Fibroblast of villous mesenchyme (primary cell): Measurements from ENCODE around the gene RPL36. TPM values are rescaled to one million over a fixed set of nuclear protein-coding genes. Genes with fewer than 3 reads are reported as not detected.

Experiments used
- DNase-seq: peaks from one replicate; pipeline ENCODE4 v3.0.0-alpha.2; 2010; ENCODE audit warnings: low read depth
- H3K4me3 ChIP-seq: 2 replicates; pipeline ENCODE4 v1.5.1; 2011; ENCODE audit warnings: low read depth, mild to moderate bottlenecking, low read length
- CTCF ChIP-seq: IDR thresholded peaks from 2 replicates; pipeline ENCODE4 v1.5.1; 2012; ENCODE audit warnings: low read depth, mild to moderate bottlenecking, low read length; ENCODE audit not compliant: insufficient read depth
- total RNA-seq: library from RNA; depleted of rRNA; stranded (reverse); fragments of >200 nt; gene quantifications from 2 replicates; pipeline ENCODE4 v1.2.3, GENCODE V29; 2012

RPL36 gene
- total RNA-seq, 1 donor, result 261 TPM

- DNase-seq, result no peak
- H3K4me3 ChIP-seq, result no peak overlapping the region
- TF ChIP-seq CTCF, result no peak
Observed at GRCh38 chr19:5707576-5708575, 17.8 kb downstream of the RPL36 start.

GRCh38 chr19:5711025-5711424, 20.9 kb downstream of the RPL36 start:
- no peak overlapping the region for H3K4me3 ChIP-seq
- no peak for TF ChIP-seq CTCF

GRCh38 chr19:5711713-5712161, 21.6 kb downstream of the RPL36 start:
- no peak for TF ChIP-seq CTCF
- no peak overlapping the region for H3K4me3 ChIP-seq
- DNase-seq, result no peak

More at GRCh38 chr19:5711025-5711424, 20.9 kb downstream of the RPL36 start:
- DNase-seq, result no peak

GRCh38 chr19:5713228-5713627, 23.1 kb downstream of the RPL36 start:
- TF ChIP-seq CTCF, result no peak
- H3K4me3 ChIP-seq, result no peak overlapping the region
- no peak for DNase-seq

- no peak for DNase-seq
- no peak for TF ChIP-seq CTCF
- no peak overlapping the region for H3K4me3 ChIP-seq
Observed at GRCh38 chr19:5714816-5715215, 24.7 kb downstream of the RPL36 start.

GRCh38 chr19:5717215-5717935, 27.3 kb downstream of the RPL36 start:
- DNase-seq, result no peak
- H3K4me3 ChIP-seq, result peak overlapping the region; percentile 88
- no peak for TF ChIP-seq CTCF
